HG03064 (cell line): ENCODE measurements around the gene GLCCI1.
"Not testable (repeated sequence)": the region's sequence is repeated elsewhere in the genome, so short reads cannot be mapped to it uniquely, and the experiment has no call there.

ENCODE experiments used
- ATAC-seq: cut with Tn5 transposase; IDR thresholded peaks from one replicate; pipeline ENCODE4 v1.9.1; 2021; ENCODE audit warnings: low read depth; ENCODE audit not compliant: unreplicated experiment

Gene GLCCI1

GRCh38 chr7:8042796-8043535 lies 74.4 kb downstream of the GLCCI1 start:
- ATAC-seq, result no peak

GRCh38 chr7:8044761-8045430 lies 76.3 kb downstream of the GLCCI1 start:
- ATAC-seq, result no peak

- not testable (repeated sequence) for ATAC-seq
Measured at GRCh38 chr7:8048067-8048466, 79.5 kb downstream of the GLCCI1 start.

- ATAC-seq, result no peak
Measured at GRCh38 chr7:8051373-8051772, 82.8 kb downstream of the GLCCI1 start.

- no peak for ATAC-seq
Measured at GRCh38 chr7:8051998-8052397, 83.4 kb downstream of the GLCCI1 start.

GRCh38 chr7:8052824-8053223 lies 84.2 kb downstream of the GLCCI1 start:
- ATAC-seq, result no peak

- no peak for ATAC-seq
Measured at GRCh38 chr7:8056439-8056838, 87.8 kb downstream of the GLCCI1 start.

GRCh38 chr7:8057566-8057965 lies 89.0 kb downstream of the GLCCI1 start:
- ATAC-seq, result no peak

GRCh38 chr7:8058322-8058721 lies 89.7 kb downstream of the GLCCI1 start:
- ATAC-seq, result no peak

GRCh38 chr7:8058852-8059251 lies 90.3 kb downstream of the GLCCI1 start:
- ATAC-seq, result no peak

GRCh38 chr7:8060241-8060640 lies 91.6 kb downstream of the GLCCI1 start:
- ATAC-seq, result no peak

GRCh38 chr7:8063300-8063699 lies 94.7 kb downstream of the GLCCI1 start:
- ATAC-seq, result not testable (repeated sequence)

GRCh38 chr7:8063706-8064297 lies 95.2 kb downstream of the GLCCI1 start:
- ATAC-seq, result no peak

- no peak for ATAC-seq
Measured at GRCh38 chr7:8064828-8065227, 96.2 kb downstream of the GLCCI1 start.

GRCh38 chr7:8065356-8065813 lies 96.8 kb downstream of the GLCCI1 start:
- ATAC-seq, result no peak

- ATAC-seq, result no peak
Measured at GRCh38 chr7:8068892-8069686, 100.5 kb downstream of the GLCCI1 start.

GRCh38 chr7:8070451-8071180 lies 102.0 kb downstream of the GLCCI1 start:
- no peak for ATAC-seq

GRCh38 chr7:8078418-8078817 lies 109.8 kb downstream of the GLCCI1 start:
- ATAC-seq, result no peak

GRCh38 chr7:8082762-8083161 lies 114.2 kb downstream of the GLCCI1 start:
- no peak for ATAC-seq

- no peak for ATAC-seq
Measured at GRCh38 chr7:8084836-8085235, 116.2 kb downstream of the GLCCI1 start.
